Activated naive CD4-positive, alpha-beta T cell treated with anti-CD3 and anti-CD28 coated beads, Interleukin-2, amount 10 ng/mL, durations not matched to agents 7 days and 5 days (primary cell): ENCODE data around the gene SNORC.
"Not testable (repeated sequence)": the region's sequence is repeated elsewhere in the genome, so short reads cannot be mapped to it uniquely, and the experiment has no call there.

ENCODE experiments used
- CTCF ChIA-PET: fragments of 350-600 bp; sonication (Branson Sonifier 250); formaldehyde crosslinking; loops from one replicate; lab custom pipeline; 2021; ENCODE audit warnings: antibody characterized with exemption; lab: Charles Lee
- DNase-seq: peaks from one replicate; pipeline ENCODE4 v3.0.0-alpha.2; 2020
- H3K27ac Mint-ChIP-seq: one replicate; pipeline ENCODE4 v1.8.0; 2021; ENCODE audit warnings: mild to moderate bottlenecking, moderate library complexity, mixed read lengths
- H3K27me3 Mint-ChIP-seq: one replicate; pipeline ENCODE4 v1.8.0; 2021; ENCODE audit warnings: mild to moderate bottlenecking, mixed read lengths
- H3K36me3 Mint-ChIP-seq: one replicate; pipeline ENCODE4 v1.8.0; 2021; ENCODE audit warnings: mixed read lengths
- H3K4me1 Mint-ChIP-seq: one replicate; pipeline ENCODE4 v1.8.0; 2021; ENCODE audit warnings: mixed read lengths
- H3K4me3 Mint-ChIP-seq: one replicate; pipeline ENCODE4 v1.8.0; 2021; ENCODE audit warnings: mild to moderate bottlenecking, moderate library complexity, mixed read lengths
- H3K9me3 Mint-ChIP-seq: one replicate; pipeline ENCODE4 v1.8.0; 2021; ENCODE audit warnings: mixed read lengths

SNORC gene

DNA sequence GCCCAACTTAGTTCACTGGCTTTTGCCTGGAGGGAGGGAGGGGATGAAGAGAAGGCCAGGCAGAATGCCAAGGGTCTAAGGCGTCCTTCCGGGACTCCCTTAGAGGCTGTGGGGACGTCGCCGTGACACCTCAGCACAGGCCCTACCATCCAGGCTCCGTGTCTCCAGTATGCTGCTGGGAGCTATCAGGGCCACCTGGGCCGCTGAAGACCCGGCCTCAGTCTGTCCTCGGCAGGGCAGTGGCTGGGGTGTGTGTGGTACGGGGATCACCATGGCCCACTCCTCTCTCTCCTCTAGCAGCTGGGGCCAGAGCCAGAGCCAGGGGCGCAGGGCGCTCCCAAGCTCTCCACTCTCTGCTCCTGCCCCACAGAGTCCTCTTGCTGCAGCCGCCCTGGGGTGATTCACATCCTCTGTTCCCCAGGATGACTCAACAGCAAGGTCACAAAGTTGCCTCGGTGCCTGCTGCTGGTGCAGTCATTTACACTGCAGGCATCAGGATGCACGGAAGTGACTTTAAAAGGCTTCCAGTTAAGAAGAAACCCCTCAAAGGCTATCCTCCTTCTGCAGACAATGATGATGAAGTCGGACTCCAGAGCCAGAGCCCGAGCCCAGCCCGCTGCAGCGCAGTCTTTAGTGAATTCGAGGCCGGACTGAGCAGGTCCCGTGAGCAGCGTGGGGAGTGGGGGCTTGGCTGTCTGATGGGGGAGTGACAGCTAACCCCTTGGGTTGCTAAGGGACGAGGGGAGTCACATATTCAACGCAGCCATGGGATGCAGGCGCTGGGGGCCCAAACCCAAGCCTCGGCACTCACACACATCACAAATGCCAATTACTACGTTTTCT is 31.9 kb downstream of the SNORC start:
- peaks cover 6% of the 10 kb centered on the region for H3K27me3 Mint-ChIP-seq
- H3K4me3 Mint-ChIP-seq: no peak overlapping the region
- CTCF ChIA-PET: no interaction called here
- no peaks in the 10 kb centered on the region for H3K9me3 Mint-ChIP-seq
- H3K4me1 Mint-ChIP-seq: no peaks in the 10 kb centered on the region
- DNase-seq: no peak
- H3K36me3 Mint-ChIP-seq: no peaks in the 10 kb centered on the region
- no peak overlapping the region for H3K27ac Mint-ChIP-seq

- Mint-ChIP-seq H3K36me3 (no peaks in the 10 kb centered on the region), H3K27ac (no peak overlapping the region)
These were observed 33.9 kb downstream of the SNORC start for GRCh38 chr2:232903989-232904388.

GRCh38 chr2:232906867-232907717 is 37.0 kb downstream of the SNORC start:
- CTCF ChIA-PET, H3K4me3 Mint-ChIP-seq: not testable (repeated sequence)

More at GRCh38 chr2:232903989-232904388, 33.9 kb downstream of the SNORC start:
- CTCF ChIA-PET: no interaction called here
- Mint-ChIP-seq H3K27me3 (peaks cover 6% of the 10 kb centered on the region), H3K4me1 (no peaks in the 10 kb centered on the region), H3K9me3 (no peaks in the 10 kb centered on the region), H3K4me3 (no peak overlapping the region)
- no peak for DNase-seq

DNA sequence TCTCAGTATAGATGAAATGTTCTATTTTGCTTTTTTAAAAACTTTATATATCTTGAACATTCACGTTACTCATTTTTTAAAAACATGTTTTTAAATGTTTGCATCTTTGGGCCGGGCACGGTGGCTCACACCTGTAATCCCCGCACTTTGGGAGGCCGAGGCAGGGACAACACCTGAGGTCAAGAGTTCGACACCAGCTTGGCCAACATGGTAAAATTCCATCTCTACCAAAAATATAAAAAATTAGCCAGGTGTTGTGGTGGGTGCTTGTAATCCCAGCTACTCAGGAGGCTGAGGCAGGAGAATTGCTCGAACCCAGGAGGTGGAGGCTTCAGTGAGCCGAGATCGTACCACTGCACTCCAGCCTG is 37.6 kb downstream of the SNORC start:
- peaks cover 14% of the 10 kb centered on the region for H3K27me3 Mint-ChIP-seq
- H3K27ac Mint-ChIP-seq, CTCF ChIA-PET, H3K4me3 Mint-ChIP-seq, H3K9me3 Mint-ChIP-seq, H3K36me3 Mint-ChIP-seq, H3K4me1 Mint-ChIP-seq, DNase-seq: not testable (repeated sequence)

More at GRCh38 chr2:232906867-232907717, 37.0 kb downstream of the SNORC start:
- peaks cover 16% of the 10 kb centered on the region for H3K27me3 Mint-ChIP-seq
- not testable (repeated sequence) for H3K36me3 Mint-ChIP-seq, H3K27ac Mint-ChIP-seq, H3K4me1 Mint-ChIP-seq, DNase-seq, H3K9me3 Mint-ChIP-seq

- Mint-ChIP-seq H3K4me3 (no peak overlapping the region), H3K27me3 (peaks cover 14% of the 10 kb centered on the region), H3K27ac (no peak overlapping the region), H3K36me3 (no peaks in the 10 kb centered on the region), H3K9me3 (peaks cover 4% of the 10 kb centered on the region), H3K4me1 (no peaks in the 10 kb centered on the region)
- CTCF ChIA-PET: no interaction called here
- DNase-seq: no peak
These were observed 38.6 kb downstream of the SNORC start for GRCh38 chr2:232908695-232909094.

DNA sequence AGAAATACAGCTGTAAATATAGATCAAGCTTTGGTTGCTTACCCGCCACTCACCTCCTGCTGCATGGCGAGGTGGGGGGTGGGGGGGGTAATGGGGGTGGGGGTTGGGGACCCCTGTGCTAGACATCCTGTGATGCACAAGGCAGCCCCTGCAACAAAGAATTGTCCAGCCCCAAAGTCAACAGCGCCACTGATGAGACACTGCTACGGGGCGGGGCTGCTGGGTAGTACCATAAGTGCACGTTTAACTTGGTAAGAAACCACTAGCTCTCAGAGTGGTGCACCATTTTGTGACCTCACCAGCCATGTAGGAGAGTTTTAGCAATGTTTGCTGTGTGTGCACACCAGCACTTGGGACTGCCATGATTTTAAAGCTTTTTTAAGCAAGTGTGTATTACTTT is 40.3 kb downstream of the SNORC start:
- no peak for DNase-seq
- Mint-ChIP-seq H3K4me3 (no peak overlapping the region), H3K36me3 (no peaks in the 10 kb centered on the region), H3K27ac (no peak overlapping the region), H3K27me3 (peaks cover 18% of the 10 kb centered on the region), H3K9me3 (peaks cover 4% of the 10 kb centered on the region), H3K4me1 (no peaks in the 10 kb centered on the region)
- CTCF ChIA-PET: no interaction called here

DNA sequence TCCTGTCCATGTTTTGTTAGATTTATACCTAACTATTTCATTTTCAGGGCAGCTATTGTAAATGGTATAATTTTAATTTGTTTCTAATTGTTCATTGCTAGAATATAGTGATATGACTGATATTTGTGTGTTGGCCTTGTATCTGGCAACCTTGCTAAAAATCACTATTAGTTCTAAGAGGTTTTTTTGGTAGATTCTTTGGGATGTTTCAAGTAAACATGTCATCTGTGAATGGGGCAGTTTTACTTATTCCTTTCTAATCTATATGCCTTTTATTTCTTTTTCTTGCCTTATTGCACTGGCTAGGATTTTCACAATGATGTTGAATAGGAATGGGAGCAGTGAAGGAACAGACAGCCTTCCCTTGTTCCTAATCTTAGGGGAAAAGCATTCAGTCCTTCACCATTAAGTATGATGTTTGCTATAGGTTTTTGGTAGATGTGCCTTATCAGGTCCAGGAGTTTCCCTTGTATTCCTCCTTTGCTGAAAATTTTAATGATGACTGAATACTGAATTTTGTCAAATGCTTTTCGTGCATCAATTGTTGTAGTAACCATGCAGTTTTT is 41.7 kb downstream of the SNORC start:
- CTCF ChIA-PET: no interaction called here
- H3K27ac Mint-ChIP-seq: no peak overlapping the region

DNA sequence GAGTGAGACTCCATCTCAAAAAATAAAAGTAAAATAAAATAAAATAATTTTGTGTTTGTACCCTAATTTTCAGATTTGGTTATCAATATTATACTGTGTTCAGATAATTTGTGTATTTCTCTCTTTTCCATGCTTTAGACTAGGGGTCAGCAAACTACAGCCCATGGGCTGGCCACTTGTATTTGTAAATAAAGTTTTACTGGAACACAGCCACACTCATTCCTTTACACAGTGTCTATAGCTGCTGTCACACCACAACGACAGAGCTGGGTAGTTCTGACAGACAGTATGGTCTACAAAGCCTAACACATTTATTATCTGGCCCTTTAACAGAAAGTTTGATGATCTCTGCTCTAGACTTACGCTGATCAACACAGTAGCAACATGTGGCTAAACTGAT is 43.8 kb downstream of the SNORC start:
- CTCF ChIA-PET: no interaction called here
- Mint-ChIP-seq H3K27ac (no peak overlapping the region), H3K4me1 (no peaks in the 10 kb centered on the region), H3K36me3 (no peaks in the 10 kb centered on the region), H3K9me3 (peaks cover 4% of the 10 kb centered on the region), H3K4me3 (no peak overlapping the region), H3K27me3 (peaks cover 32% of the 10 kb centered on the region)
- DNase-seq: no peak

More for the DNA sequence above, 41.7 kb downstream of the SNORC start:
- Mint-ChIP-seq H3K36me3 (no peaks in the 10 kb centered on the region), H3K4me1 (no peaks in the 10 kb centered on the region), H3K27me3 (peaks cover 30% of the 10 kb centered on the region), H3K9me3 (peaks cover 4% of the 10 kb centered on the region), H3K4me3 (no peak overlapping the region)
- DNase-seq: no peak

DNA sequence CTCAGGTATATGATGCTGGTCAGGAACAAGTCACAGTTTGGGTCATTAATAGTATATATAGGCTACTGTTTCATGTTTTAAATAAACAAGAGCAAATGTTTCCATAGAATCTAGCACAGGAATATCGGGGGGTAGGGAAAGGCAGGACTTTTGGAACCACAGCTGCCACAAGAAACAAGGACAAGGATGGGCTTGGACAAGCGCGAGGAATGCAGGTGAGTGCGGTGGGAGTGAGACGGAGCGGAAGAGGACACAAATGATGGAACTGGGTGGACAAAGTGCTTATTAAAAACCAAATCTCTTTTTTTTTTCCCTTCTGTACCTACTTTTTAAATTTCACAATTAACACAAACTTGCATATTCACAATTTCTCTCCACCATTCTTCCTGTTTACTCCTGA is 49.1 kb downstream of the SNORC start:
- Mint-ChIP-seq H3K27me3 (peaks cover 49% of the 10 kb centered on the region), H3K4me3 (no peak overlapping the region), H3K36me3 (no peaks in the 10 kb centered on the region), H3K4me1 (no peaks in the 10 kb centered on the region), H3K9me3 (no peaks in the 10 kb centered on the region), H3K27ac (no peak overlapping the region)
- CTCF ChIA-PET: no interaction called here
- DNase-seq: no peak

DNA sequence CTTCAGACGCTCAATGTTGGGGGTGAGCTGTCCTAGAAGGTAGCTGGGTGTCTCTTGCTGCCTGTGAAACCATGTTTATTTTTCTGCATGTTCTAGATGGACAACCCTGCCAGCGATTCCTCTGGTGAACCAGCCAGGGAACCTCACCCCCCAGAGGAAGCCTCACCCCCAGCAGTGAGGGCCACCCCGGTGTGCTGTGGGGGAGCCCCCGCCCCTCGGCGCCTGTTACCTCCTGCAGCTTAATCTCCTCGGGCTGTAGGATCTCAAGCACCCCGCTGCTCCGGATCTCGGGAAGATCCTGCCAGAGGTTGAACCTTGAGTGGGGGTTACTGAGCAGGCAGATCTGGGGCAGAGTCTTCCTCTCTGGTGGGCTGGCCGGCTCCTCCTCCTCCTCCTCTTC is 50.0 kb downstream of the SNORC start:
- DNase-seq: no peak
- Mint-ChIP-seq H3K27me3 (peaks cover 55% of the 10 kb centered on the region), H3K4me1 (no peaks in the 10 kb centered on the region), H3K36me3 (no peaks in the 10 kb centered on the region), H3K27ac (no peak overlapping the region), H3K4me3 (no peak overlapping the region), H3K9me3 (no peaks in the 10 kb centered on the region)
- CTCF ChIA-PET: no interaction called here

DNA sequence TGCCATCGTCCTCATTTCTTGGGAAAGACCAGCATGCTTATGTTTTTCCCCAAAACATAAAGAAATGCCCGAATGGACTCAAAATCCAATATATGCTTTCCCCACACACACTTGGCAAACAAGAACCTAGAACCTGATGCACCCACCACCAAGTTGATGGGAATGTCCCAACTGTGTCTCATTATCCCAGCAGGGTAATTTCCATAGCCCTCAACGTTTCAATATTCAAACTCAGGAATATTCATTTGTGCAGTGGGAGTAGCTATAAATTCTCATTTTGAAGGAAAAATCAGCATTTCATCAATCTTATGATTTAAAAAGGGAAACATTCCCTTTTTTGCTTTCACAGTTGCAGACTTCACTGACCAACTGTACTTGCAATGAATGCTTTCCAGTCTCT is 50.7 kb downstream of the SNORC start:
- H3K27ac Mint-ChIP-seq: no peak overlapping the region
- H3K4me1 Mint-ChIP-seq: no peaks in the 10 kb centered on the region
- CTCF ChIA-PET: no interaction called here
- no peaks in the 10 kb centered on the region for H3K9me3 Mint-ChIP-seq
- H3K4me3 Mint-ChIP-seq: no peak overlapping the region
- peaks cover 55% of the 10 kb centered on the region for H3K27me3 Mint-ChIP-seq
- DNase-seq: no peak
- H3K36me3 Mint-ChIP-seq: no peaks in the 10 kb centered on the region

GRCh38 chr2:232924433-232924832 is 54.4 kb downstream of the SNORC start:
- DNase-seq: no peak
- Mint-ChIP-seq H3K4me3 (no peak overlapping the region), H3K27me3 (peaks cover 76% of the 10 kb centered on the region)

DNA sequence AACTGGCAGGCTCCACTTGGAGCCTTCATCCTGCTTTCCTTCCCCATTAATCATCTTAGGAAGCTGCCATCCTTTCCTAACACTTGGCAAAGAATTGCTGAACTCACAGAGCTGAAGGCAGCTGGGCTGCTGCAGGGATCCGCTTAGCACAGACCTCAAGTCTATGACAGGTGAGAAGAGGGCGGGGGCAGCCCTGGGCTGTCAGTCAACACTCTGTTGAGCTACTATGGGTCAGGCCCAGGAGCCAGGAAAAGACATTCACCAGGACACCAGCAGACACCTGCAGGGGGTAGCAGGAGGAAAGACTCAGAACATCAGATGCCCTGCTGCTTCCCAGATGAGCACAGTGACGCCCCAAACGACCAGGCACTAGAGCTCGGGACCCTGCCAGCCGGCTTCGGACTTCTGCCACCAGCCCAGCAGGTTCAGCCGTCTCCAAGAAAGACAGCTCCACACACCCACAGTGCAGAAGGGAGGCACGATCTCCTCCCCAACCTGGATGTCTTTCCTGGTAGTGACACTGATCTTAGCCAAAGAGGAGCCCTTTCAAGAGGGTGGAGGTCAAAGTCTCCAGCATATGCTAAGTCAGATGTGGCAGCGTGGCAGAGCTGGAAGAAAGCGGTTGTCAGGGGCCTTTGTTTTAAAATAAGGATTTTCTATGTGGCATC is 55.2 kb downstream of the SNORC start:
- H3K4me3 Mint-ChIP-seq: no peak overlapping the region
- H3K27ac Mint-ChIP-seq: no peak overlapping the region
- no peak for DNase-seq
- H3K4me1 Mint-ChIP-seq: peaks cover 7% of the 10 kb centered on the region
- CTCF ChIA-PET: no interaction called here
- peaks cover 78% of the 10 kb centered on the region for H3K27me3 Mint-ChIP-seq
- no peaks in the 10 kb centered on the region for H3K9me3 Mint-ChIP-seq
- H3K36me3 Mint-ChIP-seq: no peaks in the 10 kb centered on the region

More at GRCh38 chr2:232924433-232924832, 54.4 kb downstream of the SNORC start:
- Mint-ChIP-seq H3K9me3 (no peaks in the 10 kb centered on the region), H3K27ac (no peak overlapping the region), H3K36me3 (no peaks in the 10 kb centered on the region), H3K4me1 (peaks cover 7% of the 10 kb centered on the region)
- CTCF ChIA-PET: no interaction called here

- Mint-ChIP-seq H3K4me1 (peaks cover 7% of the 10 kb centered on the region), H3K27me3 (peaks cover 78% of the 10 kb centered on the region), H3K4me3 (no peak overlapping the region), H3K27ac (no peak overlapping the region), H3K36me3 (no peaks in the 10 kb centered on the region), H3K9me3 (no peaks in the 10 kb centered on the region)
- CTCF ChIA-PET: no interaction called here
- no peak for DNase-seq
These were observed 55.7 kb downstream of the SNORC start for GRCh38 chr2:232925821-232926156.
